Measurements from ENCODE around the gene SNCB. TPM values are rescaled to one million over a fixed set of nuclear protein-coding genes. Genes with fewer than 3 reads are reported as not detected.
A peak's percentile ranks its signal among the peaks of the same experiment; 100 is the strongest.

SNCB gene
- total RNA-seq, 1 experiment from 2014 or later: not detected

DNA sequence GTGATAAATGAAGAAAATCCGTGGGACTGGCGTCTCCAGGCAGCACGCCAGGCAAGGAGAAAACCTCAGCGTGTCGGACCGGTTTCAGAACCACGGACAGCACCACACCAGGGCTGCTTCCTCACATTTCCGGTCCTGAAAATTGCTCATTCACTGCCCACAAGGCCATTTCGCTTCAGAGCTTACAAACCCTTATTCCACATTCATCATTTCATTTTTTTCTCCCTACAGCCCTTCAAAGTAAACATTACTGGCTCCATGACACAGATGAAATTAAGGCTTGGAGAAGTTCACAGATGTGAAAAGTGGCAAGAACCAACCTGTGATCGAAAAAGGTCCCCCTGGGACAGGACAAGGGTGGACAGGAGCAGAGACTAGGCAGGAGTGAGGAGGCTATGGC is 18.9 kb downstream of the SNCB start:
- Histone ChIP-seq H3K36me3 (ENCODE audit: control insufficient read depth in 1 of 2, insufficient read depth in 2 of 2, low read length in 2 of 2) (no peaks in the 10 kb centered on the region), H3K4me2 (ENCODE audit: low read length) (no peak overlapping the region), H4K20me1 (ENCODE audit: insufficient read depth) (no peaks in the 10 kb centered on the region), H3K27ac (ENCODE audit: low read depth, low read length) (no peak overlapping the region), H2AFZ (ENCODE audit: low read depth, low read length, poor library complexity, severe bottlenecking) (no peak overlapping the region), H3K4me1 (ENCODE audit: control insufficient read depth in 1 of 2, insufficient read depth in 2 of 2, low read length in 2 of 2) (peaks cover 25 to 46% of the 10 kb centered on the region in 2 experiments), H3K9me3 (ENCODE audit: control insufficient read depth in 1 of 2, insufficient read depth in 1 of 2, low read depth in 1 of 2, low read length in 2 of 2) (no peaks in the 10 kb centered on the region), H3K27me3 (ENCODE audit: insufficient read depth, low read length) (no peaks in the 10 kb centered on the region), H3K79me2 (ENCODE audit: insufficient read depth, low read length) (peaks cover 19% of the 10 kb centered on the region; the same call in 1 of the 2 replicates), H3K9ac (ENCODE audit: low read length) (no peak overlapping the region), H3K4me3 (replicated peaks in 1 of 2; ENCODE audit: low read depth in 1 of 2, low read length in 2 of 2) (no peak overlapping the region), H3K9me2 (ENCODE audit: insufficient read depth) (no peaks in the 10 kb centered on the region)
- BruUV-seq (replicated peaks): no TSS peak
- intact Hi-C loops (cut with micrococcal nuclease): no loop called here
- ChIA-PET POLR2A (no interaction called here), CTCF (no interaction called here), RAD21 (ENCODE audit: low non-redundant PET in 1 of 2, low total read pairs in 2 of 2, uncharacterized antibody in 2 of 2, unreplicated experiment in 2 of 2) (no interaction called here)
- ATAC-seq: no peak
- TF ChIP-seq POLR2A (IDR thresholded peaks at IDR 0.05; ENCODE audit: borderline replicate concordance, extremely low read depth, insufficient read depth, insufficient read length) (no peak), TCF7L2 (IDR thresholded peaks at IDR 0.05; ENCODE audit: borderline replicate concordance, extremely low read depth, insufficient read depth, insufficient read length) (no peak), YY1 (IDR thresholded peaks at IDR 0.05; ENCODE audit: extremely low read depth, insufficient replicate concordance, low read depth, low read length) (no peak), SIN3A (IDR thresholded peaks at IDR 0.05; ENCODE audit: low read depth) (0 out of 2 replicates have a peak, but pooled peaks have one; percentile 36)
- TF ChIP-seq, protein P1, sequence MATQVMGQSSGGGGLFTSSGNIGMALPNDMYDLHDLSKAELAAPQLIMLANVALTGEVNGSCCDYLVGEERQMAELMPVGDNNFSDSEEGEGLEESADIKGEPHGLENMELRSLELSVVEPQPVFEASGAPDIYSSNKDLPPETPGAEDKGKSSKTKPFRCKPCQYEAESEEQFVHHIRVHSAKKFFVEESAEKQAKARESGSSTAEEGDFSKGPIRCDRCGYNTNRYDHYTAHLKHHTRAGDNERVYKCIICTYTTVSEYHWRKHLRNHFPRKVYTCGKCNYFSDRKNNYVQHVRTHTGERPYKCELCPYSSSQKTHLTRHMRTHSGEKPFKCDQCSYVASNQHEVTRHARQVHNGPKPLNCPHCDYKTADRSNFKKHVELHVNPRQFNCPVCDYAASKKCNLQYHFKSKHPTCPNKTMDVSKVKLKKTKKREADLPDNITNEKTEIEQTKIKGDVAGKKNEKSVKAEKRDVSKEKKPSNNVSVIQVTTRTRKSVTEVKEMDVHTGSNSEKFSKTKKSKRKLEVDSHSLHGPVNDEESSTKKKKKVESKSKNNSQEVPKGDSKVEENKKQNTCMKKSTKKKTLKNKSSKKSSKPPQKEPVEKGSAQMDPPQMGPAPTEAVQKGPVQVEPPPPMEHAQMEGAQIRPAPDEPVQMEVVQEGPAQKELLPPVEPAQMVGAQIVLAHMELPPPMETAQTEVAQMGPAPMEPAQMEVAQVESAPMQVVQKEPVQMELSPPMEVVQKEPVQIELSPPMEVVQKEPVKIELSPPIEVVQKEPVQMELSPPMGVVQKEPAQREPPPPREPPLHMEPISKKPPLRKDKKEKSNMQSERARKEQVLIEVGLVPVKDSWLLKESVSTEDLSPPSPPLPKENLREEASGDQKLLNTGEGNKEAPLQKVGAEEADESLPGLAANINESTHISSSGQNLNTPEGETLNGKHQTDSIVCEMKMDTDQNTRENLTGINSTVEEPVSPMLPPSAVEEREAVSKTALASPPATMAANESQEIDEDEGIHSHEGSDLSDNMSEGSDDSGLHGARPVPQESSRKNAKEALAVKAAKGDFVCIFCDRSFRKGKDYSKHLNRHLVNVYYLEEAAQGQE (IDR thresholded peaks at IDR 0.05; ENCODE audit: low read depth): peak; percentile 90
- DNase-seq (ENCODE audit: low read depth, low spot score): peak; percentile 21

DNA sequence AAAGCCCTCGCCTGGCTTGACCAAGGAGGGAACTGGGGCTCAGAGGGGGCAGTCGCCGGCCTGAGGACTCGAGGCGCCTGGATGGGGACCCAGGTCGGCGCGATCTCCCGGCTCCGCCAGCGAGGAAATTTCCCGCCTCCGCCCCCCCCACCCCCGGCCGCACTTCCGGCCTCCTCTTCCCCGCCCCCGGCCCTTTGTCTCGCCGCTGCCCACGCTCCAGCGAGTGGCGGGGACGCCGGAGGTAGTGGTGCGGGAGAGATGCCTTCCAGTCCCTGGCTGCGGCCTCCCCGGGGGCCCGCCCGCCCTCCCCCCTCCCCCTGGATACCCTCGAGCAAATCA is 19.9 kb downstream of the SNCB start:
- H3K27ac ChIP-seq (ENCODE audit: low read depth, low read length): peak overlapping the region; percentile 75
- TF ChIP-seq RAD21 (IDR thresholded peaks at IDR 0.05; ENCODE audit: low read depth) (no peak), EGR1 (IDR thresholded peaks at IDR 0.05; ENCODE audit: low read depth) (0 out of 2 replicates have a peak, but pooled peaks have one; percentile 42), TCF7L2 (IDR thresholded peaks at IDR 0.05; ENCODE audit: borderline replicate concordance, extremely low read depth, insufficient read depth, insufficient read length) (peak; percentile 8)
- peak overlapping the region; percentile 68; the same call in 1 of the 2 replicates for H3K9ac ChIP-seq (ENCODE audit: low read length)
- no peak for DNase-seq (ENCODE audit: low read depth, low spot score)
- no TSS peak for BruUV-seq (replicated peaks)
- H3K79me2 ChIP-seq (ENCODE audit: insufficient read depth, low read length): peaks cover 19% of the 10 kb centered on the region
- peak; percentile 39 for ATAC-seq
- POLR2A ChIA-PET: no interaction called here
- CTCF ChIA-PET: no interaction called here
- no peaks in the 10 kb centered on the region for H3K9me2 ChIP-seq (ENCODE audit: insufficient read depth)
- intact Hi-C loops (cut with micrococcal nuclease): no loop called here
- RAD21 ChIA-PET (ENCODE audit: low non-redundant PET in 1 of 2, low total read pairs in 2 of 2, uncharacterized antibody in 2 of 2, unreplicated experiment in 2 of 2): no interaction called here
- H3K36me3 ChIP-seq (ENCODE audit: control insufficient read depth in 1 of 2, insufficient read depth in 2 of 2, low read length in 2 of 2): no peaks in the 10 kb centered on the region
- H4K20me1 ChIP-seq (ENCODE audit: insufficient read depth): no peaks in the 10 kb centered on the region
- H3K9me3 ChIP-seq (ENCODE audit: control insufficient read depth in 1 of 2, insufficient read depth in 1 of 2, low read depth in 1 of 2, low read length in 2 of 2): no peaks in the 10 kb centered on the region
- peak overlapping the region; percentile 50 to 74 for H3K4me3 ChIP-seq (replicated peaks in 1 of 2; ENCODE audit: low read depth in 1 of 2, low read length in 2 of 2)
- no peak overlapping the region for H2AFZ ChIP-seq (ENCODE audit: low read depth, low read length, poor library complexity, severe bottlenecking)
- no peaks in the 10 kb centered on the region for H3K27me3 ChIP-seq (ENCODE audit: insufficient read depth, low read length)
- H3K4me1 ChIP-seq (ENCODE audit: control insufficient read depth in 1 of 2, insufficient read depth in 2 of 2, low read length in 2 of 2): peaks cover 22 to 40% of the 10 kb centered on the region in 2 experiments
- H3K4me2 ChIP-seq (ENCODE audit: low read length): peak overlapping the region; percentile 96

Measured in HCT116 (cell line).